Activated T-helper 2 cell treated with anti-CD3 and anti-CD28 coated beads, Interferon-gamma antibody, Interleukin-2, Interleukin-4, amounts not matched to agents 10 μg/mL and 5 μg/mL and 100 μg/mL, durations not matched to agents 14 hours and 24 hours and 36 hours (primary cell): Measurements from ENCODE around the gene ANAPC4. TPM values are rescaled to one million over a fixed set of nuclear protein-coding genes. Genes with fewer than 3 reads are reported as not detected.
A peak's percentile ranks its signal among the peaks of the same experiment; 100 is the strongest.
"Not testable (repeated sequence)": the region's sequence is repeated elsewhere in the genome, so short reads cannot be mapped to it uniquely, and the experiment has no call there.

Experiments
- DNase-seq: peaks from one replicate; pipeline ENCODE4 v3.0.0; 2021; ENCODE audit warnings: low spot score
- H3K27ac Mint-ChIP-seq: one replicate; pipeline ENCODE4 v1.8.0; 2021; ENCODE audit warnings: mixed read lengths
- H3K27me3 Mint-ChIP-seq: one replicate; pipeline ENCODE4 v1.8.0; 2021; ENCODE audit warnings: low read depth, mixed read lengths
- H3K36me3 Mint-ChIP-seq: one replicate; pipeline ENCODE4 v1.8.0; 2021; ENCODE audit warnings: low read depth, mixed read lengths
- H3K4me1 Mint-ChIP-seq: one replicate; pipeline ENCODE4 v1.8.0; 2021; ENCODE audit warnings: low read depth, mixed read lengths
- H3K4me3 Mint-ChIP-seq: one replicate; pipeline ENCODE4 v1.8.0; 2021; ENCODE audit warnings: low read depth, mild to moderate bottlenecking, moderate library complexity, mixed read lengths
- H3K9me3 Mint-ChIP-seq: one replicate; pipeline ENCODE4 v1.8.0; 2021; ENCODE audit warnings: mixed read lengths
- intact Hi-C: fragments of 100-400 bp; cut with micrococcal nuclease; formaldehyde crosslinking; loops from one replicate; pipeline ENCODE4 v1.15.1; 2023
- total RNA-seq: library from RNA; stranded (reverse); gene quantifications from 2 replicates; pipeline ENCODE4 v1.2.3, GENCODE V29; 2022

The ANAPC4 gene
- total RNA-seq, 1 donor from 2014 or later, result 40.9 TPM

DNA sequence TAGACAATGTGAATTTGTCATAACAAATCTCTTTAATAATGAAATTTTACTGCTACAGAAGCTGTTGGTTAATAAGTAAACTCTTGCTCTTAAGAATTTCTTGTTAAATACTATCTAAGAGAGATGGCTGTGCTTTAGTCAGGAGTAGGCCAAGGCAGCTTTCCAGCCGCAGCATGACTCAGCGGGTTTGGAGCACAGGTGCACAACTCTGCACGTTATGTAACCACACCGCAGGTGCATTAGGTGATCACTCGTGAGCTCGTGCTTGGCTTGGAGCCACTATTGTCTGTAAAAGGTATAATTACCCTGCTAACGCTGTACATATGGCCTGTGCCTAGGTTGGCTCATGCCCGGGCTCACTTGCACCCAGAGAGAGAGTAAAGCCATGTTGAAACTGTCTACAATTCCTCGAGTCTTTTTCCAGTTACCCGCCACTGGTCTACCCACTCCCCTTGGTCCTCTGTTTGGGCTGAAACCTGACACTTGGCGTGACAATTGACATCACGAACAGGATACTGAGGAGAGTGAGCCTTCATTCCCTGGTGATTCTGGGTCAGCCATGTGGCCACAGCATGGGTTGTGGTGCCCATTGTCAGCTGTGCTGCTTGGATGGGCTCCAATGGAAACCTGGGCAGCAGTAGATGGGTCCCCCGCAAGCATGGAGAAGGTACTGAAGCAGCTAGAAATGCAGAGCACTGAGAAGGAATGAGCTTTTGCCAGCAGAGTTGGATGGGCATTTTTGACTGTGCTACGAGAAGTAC is 18.4 kb upstream of the ANAPC4 start:
- peaks cover 12% of the 10 kb centered on the region for H3K36me3 Mint-ChIP-seq
- H3K4me1 Mint-ChIP-seq, result no peaks in the 10 kb centered on the region
- no peaks in the 10 kb centered on the region for H3K9me3 Mint-ChIP-seq
- no peak overlapping the region for H3K4me3 Mint-ChIP-seq
- intact Hi-C loops, result no loop called here
- DNase-seq, result no peak
- no peaks in the 10 kb centered on the region for H3K27me3 Mint-ChIP-seq
- no peak overlapping the region for H3K27ac Mint-ChIP-seq

DNA sequence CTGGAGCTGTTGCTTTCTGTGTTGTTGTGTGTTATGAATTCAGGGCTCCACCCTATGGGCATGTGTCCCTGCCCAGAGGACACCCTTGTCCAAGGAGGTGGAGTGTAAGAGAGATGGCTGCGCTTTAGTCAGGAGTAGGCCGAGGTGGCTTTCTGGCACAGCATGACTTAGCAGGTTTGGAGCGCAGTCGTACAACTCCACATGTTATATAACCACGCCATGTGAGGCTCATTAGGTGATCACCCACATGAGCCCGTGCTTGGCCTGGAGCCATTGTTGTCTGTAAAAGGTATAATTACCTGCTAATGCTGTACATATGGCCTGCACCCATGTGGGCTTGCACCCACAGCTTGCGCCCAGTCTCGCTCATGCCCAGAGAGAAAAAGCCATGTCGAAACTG is 15.8 kb upstream of the ANAPC4 start:
- Mint-ChIP-seq H3K36me3 (peaks cover 12% of the 10 kb centered on the region), H3K4me1 (no peaks in the 10 kb centered on the region), H3K27ac (no peak overlapping the region), H3K9me3 (no peaks in the 10 kb centered on the region), H3K27me3 (no peaks in the 10 kb centered on the region), H3K4me3 (no peak overlapping the region)
- DNase-seq, result no peak
- intact Hi-C loops, result no loop called here

DNA sequence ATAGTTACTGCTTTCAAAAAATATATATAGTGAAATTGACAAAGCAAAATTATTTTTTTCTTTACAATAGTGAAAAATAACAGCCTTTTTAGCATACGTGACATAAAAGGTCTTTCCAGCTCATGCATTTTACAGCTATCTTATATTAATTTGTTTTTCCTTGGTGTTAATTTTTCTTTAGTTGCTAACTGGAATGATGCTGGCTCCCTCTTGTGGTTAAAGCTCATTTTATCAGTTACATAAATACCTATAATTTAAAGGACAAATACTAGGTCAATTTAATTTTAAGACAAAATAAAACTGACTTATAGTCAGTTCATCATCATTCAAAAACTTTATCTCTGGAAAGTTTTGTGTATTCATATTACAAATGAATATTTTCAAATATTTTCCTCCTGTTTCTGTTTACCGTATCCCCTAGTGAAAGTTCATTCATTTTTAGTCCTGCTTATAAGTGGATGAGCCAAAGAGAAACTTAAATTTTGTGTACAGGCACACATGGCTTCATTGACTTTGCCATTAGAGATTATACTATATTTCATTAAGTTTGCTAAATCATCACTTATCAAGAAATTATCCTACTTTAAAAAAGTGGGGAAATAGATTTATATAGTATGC is 9.9 kb upstream of the ANAPC4 start:
- DNase-seq, result no peak
- Mint-ChIP-seq H3K9me3 (no peaks in the 10 kb centered on the region), H3K36me3 (peaks cover 4% of the 10 kb centered on the region), H3K4me1 (no peaks in the 10 kb centered on the region), H3K27ac (no peak overlapping the region), H3K4me3 (no peak overlapping the region), H3K27me3 (no peaks in the 10 kb centered on the region)
- intact Hi-C loops, result loop anchor here (1.0 to 5.0 kb wide), 4 partner anchors 54 to 387 kb away; partner anchors contain the start of genes SEPSECS and ZCCHC4

DNA sequence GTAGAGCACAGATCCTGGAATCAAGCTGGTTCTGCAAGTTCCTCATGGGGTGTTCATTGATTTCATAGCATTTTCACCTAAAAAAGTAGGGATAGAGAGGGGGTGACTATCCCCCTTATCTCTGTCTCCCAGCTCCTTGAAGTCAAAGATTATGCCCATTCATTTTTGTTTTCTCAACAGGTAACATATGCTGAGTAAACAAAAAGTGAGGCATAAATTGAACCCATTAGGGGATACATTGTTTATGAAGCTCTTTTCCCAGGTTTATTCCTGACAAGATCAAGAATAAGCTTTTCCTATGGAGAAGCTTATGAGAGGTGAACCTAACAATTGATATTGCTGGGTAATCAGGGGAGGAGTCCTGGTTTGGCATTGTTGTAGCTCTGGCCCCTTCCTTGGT is 9.2 kb upstream of the ANAPC4 start:
- H3K4me1 Mint-ChIP-seq, result no peaks in the 10 kb centered on the region

DNA sequence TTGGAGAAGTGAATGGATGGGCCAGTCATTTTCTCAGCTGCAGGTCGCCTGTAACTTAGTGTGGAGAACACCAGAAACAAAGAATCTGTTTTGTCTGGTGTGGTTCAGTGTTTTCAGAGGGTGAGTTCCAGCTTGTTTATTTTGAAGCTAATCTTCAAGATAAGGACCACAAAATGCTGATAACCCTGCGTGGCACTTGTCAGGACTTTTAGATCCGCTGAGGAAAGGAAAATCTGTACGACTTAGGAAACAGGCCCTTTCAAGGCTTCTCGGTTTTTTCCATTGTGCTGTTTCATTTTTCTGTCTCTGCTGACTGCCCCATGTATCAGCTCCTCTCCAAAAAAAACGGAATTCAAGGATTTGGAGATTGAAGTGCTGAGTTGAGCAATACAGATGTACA is 8.7 kb upstream of the ANAPC4 start:
- intact Hi-C loops, result loop anchor here (5.0 kb wide), 1 partner anchor 206 kb away; the partner anchor contains the start of gene SEPSECS
- Mint-ChIP-seq H3K4me1 (no peaks in the 10 kb centered on the region), H3K27me3 (no peaks in the 10 kb centered on the region)

More for the DNA sequence above, 9.2 kb upstream of the ANAPC4 start:
- intact Hi-C loops, result loop anchor here (1.0 to 5.0 kb wide), 4 partner anchors 55 to 388 kb away; partner anchors contain the start of genes SEPSECS and ZCCHC4
- Mint-ChIP-seq H3K4me3 (no peak overlapping the region), H3K27me3 (no peaks in the 10 kb centered on the region), H3K36me3 (peaks cover 4% of the 10 kb centered on the region), H3K27ac (no peak overlapping the region), H3K9me3 (no peaks in the 10 kb centered on the region)
- DNase-seq, result no peak

DNA sequence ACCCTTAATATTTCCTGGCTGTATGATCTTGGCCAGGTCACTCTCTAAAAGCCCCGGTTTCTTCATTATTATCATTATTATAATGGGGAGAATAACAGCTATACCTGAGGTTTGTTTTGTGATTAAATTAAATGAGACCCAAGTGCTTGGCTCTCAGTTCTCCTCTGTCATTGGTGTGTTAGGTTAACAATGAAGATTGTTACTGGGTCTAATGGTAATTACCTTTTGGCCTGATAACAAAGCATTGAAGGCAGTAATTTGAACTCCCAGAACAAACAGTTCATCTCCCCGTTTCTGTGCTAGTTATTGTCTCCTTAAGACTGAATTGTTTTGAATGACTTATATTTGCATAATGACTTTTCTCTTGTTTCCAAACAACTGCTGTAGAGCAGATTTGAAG is 6.8 kb upstream of the ANAPC4 start:
- no peak overlapping the region for H3K4me3 Mint-ChIP-seq
- H3K9me3 Mint-ChIP-seq, result no peaks in the 10 kb centered on the region
- peaks cover under 1% of the 10 kb centered on the region for H3K36me3 Mint-ChIP-seq
- no peaks in the 10 kb centered on the region for H3K27me3 Mint-ChIP-seq
- DNase-seq, result no peak
- H3K4me1 Mint-ChIP-seq, result no peaks in the 10 kb centered on the region
- intact Hi-C loops, result no loop called here
- H3K27ac Mint-ChIP-seq, result no peak overlapping the region

More for the DNA sequence above, 8.7 kb upstream of the ANAPC4 start:
- H3K9me3 Mint-ChIP-seq, result no peaks in the 10 kb centered on the region
- H3K4me3 Mint-ChIP-seq, result no peak overlapping the region
- DNase-seq, result no peak
- peaks cover 4% of the 10 kb centered on the region for H3K36me3 Mint-ChIP-seq
- H3K27ac Mint-ChIP-seq, result no peak overlapping the region

DNA sequence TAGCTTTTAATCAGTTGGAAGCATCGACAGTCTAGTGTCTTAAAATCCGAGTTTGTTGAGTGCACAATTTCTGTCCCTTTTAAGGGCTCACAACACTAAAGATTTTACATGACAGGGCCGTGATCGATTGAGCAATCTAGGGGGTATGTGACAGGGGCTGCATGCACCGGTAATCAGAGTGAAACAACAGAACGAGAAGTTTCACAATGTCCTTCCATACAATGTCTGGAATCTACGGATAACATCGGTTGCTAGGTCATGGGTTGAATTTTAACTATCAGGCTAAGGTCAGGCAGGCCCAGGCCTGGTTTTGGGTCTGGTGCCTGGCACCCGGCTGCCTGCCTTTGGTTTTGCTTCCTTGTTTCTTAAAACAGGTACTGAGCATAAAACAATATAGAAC is 4.5 kb upstream of the ANAPC4 start:
- H3K36me3 Mint-ChIP-seq, H3K27me3 Mint-ChIP-seq, H3K27ac Mint-ChIP-seq, intact Hi-C loops, H3K4me3 Mint-ChIP-seq, H3K4me1 Mint-ChIP-seq, H3K9me3 Mint-ChIP-seq, DNase-seq: not testable (repeated sequence)

DNA sequence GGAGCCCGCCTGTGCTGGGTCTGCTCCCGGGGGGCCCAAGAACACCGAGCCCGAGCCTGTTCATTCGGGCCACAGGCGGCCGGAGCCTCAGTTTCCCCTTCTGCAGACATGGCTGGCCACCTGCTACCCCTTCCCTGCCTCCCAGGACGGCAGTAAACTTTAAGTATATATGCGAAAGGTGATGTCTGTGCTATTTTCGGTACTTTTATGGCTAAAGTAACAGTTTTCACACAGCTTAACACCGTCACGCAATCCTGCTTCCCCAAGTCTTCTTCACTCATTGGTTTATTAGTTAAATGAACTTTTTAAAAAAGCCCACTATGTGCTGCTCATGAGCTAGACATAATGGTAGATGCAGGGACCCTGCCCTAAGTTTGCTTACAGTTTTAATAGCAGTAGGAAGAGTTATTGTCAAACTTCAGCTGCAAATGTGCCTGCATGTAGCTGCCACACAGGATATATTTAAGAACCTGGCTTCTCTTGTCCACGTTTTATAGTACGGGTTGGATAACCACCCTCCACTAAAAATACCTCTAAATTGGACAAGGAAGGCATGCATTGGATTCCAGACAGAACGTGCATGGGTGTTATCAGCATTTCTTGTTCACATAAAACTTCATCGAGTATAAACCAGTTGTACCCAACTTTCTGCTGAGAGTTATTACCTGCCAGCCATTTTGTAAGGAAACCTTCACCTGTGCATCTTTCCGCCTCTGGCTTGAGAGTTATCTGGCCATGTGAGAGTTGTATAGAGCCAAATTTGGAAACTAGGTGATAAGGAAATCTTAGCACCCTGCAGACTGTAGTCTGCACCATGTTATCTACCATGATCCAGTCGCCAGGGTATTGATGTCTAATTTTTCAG is 741 bp downstream of the ANAPC4 start:
- H3K4me3 Mint-ChIP-seq, result no peak overlapping the region
- peak overlapping the region; percentile 89 for H3K27ac Mint-ChIP-seq

DNA sequence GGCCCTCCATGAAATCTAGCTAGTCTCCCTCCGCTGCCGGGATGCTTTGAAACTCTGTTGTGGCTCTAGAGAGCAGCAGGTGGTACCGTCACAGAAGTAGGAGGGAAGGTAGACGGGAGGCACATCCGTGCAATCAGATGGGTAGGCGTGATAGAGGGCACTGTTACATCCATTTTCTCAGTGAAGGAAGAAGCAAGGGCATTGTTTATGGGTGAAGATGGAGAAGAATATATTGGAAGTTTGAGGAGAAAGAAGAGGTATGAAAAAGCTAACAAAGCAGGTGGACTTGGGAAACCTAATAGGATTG is 1.3 kb downstream of the ANAPC4 start:
- Mint-ChIP-seq H3K4me3 (no peak overlapping the region), H3K27me3 (no peaks in the 10 kb centered on the region), H3K27ac (no peak overlapping the region), H3K36me3 (peaks cover 21% of the 10 kb centered on the region), H3K4me1 (peaks cover 4% of the 10 kb centered on the region), H3K9me3 (no peaks in the 10 kb centered on the region)
- intact Hi-C loops, result loop anchor here (5.0 kb wide), 2 partner anchors 46 to 906 kb away; no protein-coding TSS in a partner anchor
- DNase-seq, result no peak

More for the DNA sequence above, 741 bp downstream of the ANAPC4 start:
- Mint-ChIP-seq H3K4me1 (peaks cover 4% of the 10 kb centered on the region), H3K36me3 (peaks cover 17% of the 10 kb centered on the region), H3K27me3 (no peaks in the 10 kb centered on the region), H3K9me3 (no peaks in the 10 kb centered on the region)
- DNase-seq, result no peak
- intact Hi-C loops, result loop anchor here (1.0 to 5.0 kb wide), 5 partner anchors 46 to 906 kb away; partner anchors contain the start of genes DHX15, PI4K2B and ZCCHC4

DNA sequence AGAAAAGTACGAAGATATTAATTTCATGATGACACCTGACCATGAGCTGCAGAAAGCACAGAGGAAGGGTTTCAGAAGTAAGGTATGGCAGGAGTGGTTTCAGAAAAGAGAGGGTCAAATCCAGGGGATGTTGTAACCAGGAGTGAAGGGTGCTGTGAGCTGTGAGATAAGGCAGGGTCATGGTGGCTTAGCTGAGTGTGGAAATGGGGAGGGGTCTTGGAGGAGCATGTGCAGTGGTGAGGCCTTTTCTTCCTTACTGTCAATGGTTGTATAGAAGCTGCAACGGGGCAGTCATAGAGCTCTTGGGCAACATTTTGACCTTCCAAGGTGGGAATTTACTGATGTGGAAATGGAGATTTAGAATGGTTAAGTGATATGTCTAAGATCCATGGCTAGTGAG is 2.5 kb downstream of the ANAPC4 start:
- DNase-seq, result no peak
- intact Hi-C loops, result loop anchor here (5.0 kb wide), 2 partner anchors 47 to 907 kb away; no protein-coding TSS in a partner anchor
- Mint-ChIP-seq H3K9me3 (no peaks in the 10 kb centered on the region), H3K4me1 (peaks cover 4% of the 10 kb centered on the region), H3K36me3 (peaks cover 30% of the 10 kb centered on the region), H3K27me3 (no peaks in the 10 kb centered on the region), H3K4me3 (no peak overlapping the region), H3K27ac (no peak overlapping the region)

DNA sequence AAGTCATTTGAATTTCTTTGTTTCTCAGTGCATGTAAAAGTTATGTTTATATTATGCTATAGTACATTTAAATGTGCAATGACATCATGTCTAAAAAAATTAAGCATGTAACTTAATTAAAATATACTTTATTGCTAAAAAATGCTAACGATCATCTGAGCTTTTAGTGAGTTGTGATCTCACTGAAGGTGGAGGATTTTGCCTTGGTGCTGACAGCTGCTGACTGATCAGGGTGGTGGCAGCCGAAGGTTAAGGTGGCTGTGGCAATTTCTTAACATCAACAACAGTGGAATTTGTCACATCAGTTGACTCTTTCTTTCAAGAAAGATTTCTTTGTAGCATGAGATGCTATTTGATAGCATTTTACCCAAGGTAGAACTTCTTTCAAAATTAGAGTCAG is 6.6 kb downstream of the ANAPC4 start:
- no peak for DNase-seq
- Mint-ChIP-seq H3K4me3 (no peak overlapping the region), H3K9me3 (no peaks in the 10 kb centered on the region), H3K4me1 (no peaks in the 10 kb centered on the region), H3K27me3 (no peaks in the 10 kb centered on the region), H3K36me3 (peaks cover 53% of the 10 kb centered on the region), H3K27ac (no peak overlapping the region)
- intact Hi-C loops, result no loop called here

DNA sequence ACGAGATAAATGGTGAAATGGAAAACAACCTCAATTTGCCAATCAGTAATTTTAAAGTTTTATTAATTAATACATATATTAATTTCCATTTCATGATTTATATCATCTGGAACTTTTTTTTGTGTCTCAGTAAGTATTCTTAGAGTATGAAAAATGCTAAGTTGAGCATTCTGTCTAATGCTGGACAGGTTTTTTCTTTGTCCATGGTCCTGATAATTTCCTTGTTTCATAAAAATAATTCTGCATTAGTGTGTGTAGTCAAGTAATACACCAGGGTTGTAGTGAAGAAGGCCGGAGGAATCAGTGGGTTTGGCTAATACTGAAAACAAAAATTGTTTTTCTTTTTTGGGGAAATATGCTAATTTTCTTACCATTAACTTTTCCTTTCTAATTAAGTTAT is 9.9 kb downstream of the ANAPC4 start:
- intact Hi-C loops, result no loop called here
- H3K36me3 Mint-ChIP-seq, result peaks cover 65% of the 10 kb centered on the region
- H3K27ac Mint-ChIP-seq, result no peak overlapping the region
- no peaks in the 10 kb centered on the region for H3K4me1 Mint-ChIP-seq
- no peaks in the 10 kb centered on the region for H3K27me3 Mint-ChIP-seq
- DNase-seq, result no peak
- no peaks in the 10 kb centered on the region for H3K9me3 Mint-ChIP-seq
- H3K4me3 Mint-ChIP-seq, result no peak overlapping the region
